H7 (cell line): ENCODE data around the gene B3GALT5. TPM values are rescaled to one million over a fixed set of nuclear protein-coding genes. Genes with fewer than 3 reads are reported as not detected.
A peak's percentile ranks its signal among the peaks of the same experiment; 100 is the strongest.
"Not testable (repeated sequence)": the region's sequence is repeated elsewhere in the genome, so short reads cannot be mapped to it uniquely, and the experiment has no call there.

ENCODE experiments used
- DNase-seq: peaks from one replicate; pipeline ENCODE4 v3.0.0; 2012
- H3K27me3 ChIP-seq: 2 replicates; pipeline ENCODE4 v1.6.0; 2011; ENCODE audit warnings: mild to moderate bottlenecking, low read length; ENCODE audit not compliant: control insufficient read depth, insufficient read depth
- H3K36me3 ChIP-seq: replicated peaks from 2 replicates; pipeline ENCODE4 v1.5.1; 2011; ENCODE audit warnings: low read length; ENCODE audit not compliant: control insufficient read depth, insufficient read depth
- H3K4me3 ChIP-seq: 2 replicates; pipeline ENCODE4 v1.5.1; 2011; ENCODE audit warnings: low read depth, mild to moderate bottlenecking, control low read depth, low read length, moderate library complexity; ENCODE audit not compliant: insufficient read depth
- total RNA-seq: library from RNA; depleted of rRNA; stranded (reverse); fragments of >200 nt; shearing (Covaris generic); gene quantifications from 2 replicates; pipeline ENCODE4 v1.2.3, GENCODE V29; 2014; rRNA removed

The B3GALT5 gene
- total RNA-seq = 3.7 and 5.7 TPM in 2 replicates

- Histone ChIP-seq H3K36me3 (peaks cover 3% of the 10 kb centered on the region; the same call in 1 of the 2 replicates), H3K27me3 (no peaks in the 10 kb centered on the region), H3K4me3 (peak within 1 kb of the TSS; percentile 56)
- DNase-seq = peak; percentile 91
These were observed at the start of gene B3GALT5 for GRCh38 chr21:39612233-39613040. Gene B3GALT5, plus strand, starts transcription at chr21:39612940. Its CDS starts 47,620 bp downstream, at chr21:39660560.

GRCh38 chr21:39564200-39564599 lies 48.5 kb upstream of the B3GALT5 start:
- no peak for DNase-seq
- no peaks in the 10 kb centered on the region for H3K36me3 ChIP-seq
- no peak overlapping the region for H3K4me3 ChIP-seq
- 0 out of 2 replicates have a peak, but pooled peaks cover 2% of the 10 kb centered on the region for H3K27me3 ChIP-seq

GRCh38 chr21:39567180-39567972 lies 45.4 kb upstream of the B3GALT5 start:
- no peak for DNase-seq
- Histone ChIP-seq H3K4me3 (no peak overlapping the region), H3K36me3 (no peaks in the 10 kb centered on the region), H3K27me3 (0 out of 2 replicates have a peak, but pooled peaks cover 2% of the 10 kb centered on the region)

- DNase-seq = no peak
- Histone ChIP-seq H3K27me3 (0 out of 2 replicates have a peak, but pooled peaks cover 2% of the 10 kb centered on the region), H3K4me3 (no peak overlapping the region), H3K36me3 (no peaks in the 10 kb centered on the region)
These were observed 44.4 kb upstream of the B3GALT5 start for GRCh38 chr21:39568361-39568760.

- Histone ChIP-seq H3K36me3 (no peaks in the 10 kb centered on the region), H3K4me3 (no peak overlapping the region), H3K27me3 (no peaks in the 10 kb centered on the region)
- DNase-seq = no peak
These were observed 37.0 kb upstream of the B3GALT5 start for GRCh38 chr21:39575775-39576174.

- Histone ChIP-seq H3K4me3 (no peak overlapping the region), H3K27me3 (no peaks in the 10 kb centered on the region), H3K36me3 (no peaks in the 10 kb centered on the region)
- DNase-seq = no peak
These were observed 36.1 kb upstream of the B3GALT5 start for GRCh38 chr21:39576518-39577128.

GRCh38 chr21:39579734-39580332 lies 32.9 kb upstream of the B3GALT5 start:
- no peak for DNase-seq
- H3K4me3 ChIP-seq = no peak overlapping the region
- no peaks in the 10 kb centered on the region for H3K27me3 ChIP-seq
- no peaks in the 10 kb centered on the region for H3K36me3 ChIP-seq

GRCh38 chr21:39580744-39581143 lies 32.0 kb upstream of the B3GALT5 start:
- H3K4me3 ChIP-seq = no peak overlapping the region
- H3K36me3 ChIP-seq = no peaks in the 10 kb centered on the region
- DNase-seq = no peak
- H3K27me3 ChIP-seq = no peaks in the 10 kb centered on the region

GRCh38 chr21:39581414-39581813 lies 31.3 kb upstream of the B3GALT5 start:
- DNase-seq = peak; percentile 49

GRCh38 chr21:39582749-39583148 lies 30.0 kb upstream of the B3GALT5 start:
- DNase-seq = no peak
- no peak overlapping the region for H3K4me3 ChIP-seq
- H3K27me3 ChIP-seq = no peaks in the 10 kb centered on the region
- no peaks in the 10 kb centered on the region for H3K36me3 ChIP-seq

More at GRCh38 chr21:39581414-39581813, 31.3 kb upstream of the B3GALT5 start:
- Histone ChIP-seq H3K4me3 (no peak overlapping the region), H3K36me3 (no peaks in the 10 kb centered on the region), H3K27me3 (no peaks in the 10 kb centered on the region)

GRCh38 chr21:39583586-39583985 lies 29.2 kb upstream of the B3GALT5 start:
- not testable (repeated sequence) for H3K36me3 ChIP-seq, H3K4me3 ChIP-seq, DNase-seq

GRCh38 chr21:39587376-39587775 lies 25.4 kb upstream of the B3GALT5 start:
- Histone ChIP-seq H3K27me3 (no peaks in the 10 kb centered on the region), H3K4me3 (no peak overlapping the region), H3K36me3 (no peaks in the 10 kb centered on the region)
- DNase-seq = no peak

More at GRCh38 chr21:39583586-39583985, 29.2 kb upstream of the B3GALT5 start:
- not testable (repeated sequence) for H3K27me3 ChIP-seq

GRCh38 chr21:39588884-39589283 lies 23.9 kb upstream of the B3GALT5 start:
- Histone ChIP-seq H3K36me3 (no peaks in the 10 kb centered on the region), H3K4me3 (no peak overlapping the region), H3K27me3 (no peaks in the 10 kb centered on the region)
- no peak for DNase-seq

- no peaks in the 10 kb centered on the region for H3K27me3 ChIP-seq
- H3K36me3 ChIP-seq = no peaks in the 10 kb centered on the region
- DNase-seq = no peak
These were observed 19.2 kb upstream of the B3GALT5 start for GRCh38 chr21:39593522-39593921.

More at GRCh38 chr21:39593522-39593921, 19.2 kb upstream of the B3GALT5 start:
- H3K4me3 ChIP-seq = no peak overlapping the region
